Fibroblast of lung (primary cell): ENCODE data around the gene COL4A3.

Experiments
- EZH2 ChIP-seq: IDR thresholded peaks from 2 replicates; pipeline ENCODE4 v1.5.1; 2012; ENCODE audit warnings: low read length, control low read depth, mild to moderate bottlenecking; ENCODE audit errors: missing control alignments
- TF ChIP-seq, protein P1 (sequence below), 2 donors: IDR thresholded peaks in 1 of 2; conservative IDR thresholded peaks in 1 of 2; 1 replicate in 1 of 2; 2 replicates in 1 of 2; pipeline ENCODE4 v1.5.1; 2011 to 2012; ENCODE audit warnings: low read length in 2 of 2, control low read depth in 1 of 2, inconsistent platforms in 1 of 2, low read depth in 1 of 2, mild to moderate bottlenecking in 1 of 2

DNA sequence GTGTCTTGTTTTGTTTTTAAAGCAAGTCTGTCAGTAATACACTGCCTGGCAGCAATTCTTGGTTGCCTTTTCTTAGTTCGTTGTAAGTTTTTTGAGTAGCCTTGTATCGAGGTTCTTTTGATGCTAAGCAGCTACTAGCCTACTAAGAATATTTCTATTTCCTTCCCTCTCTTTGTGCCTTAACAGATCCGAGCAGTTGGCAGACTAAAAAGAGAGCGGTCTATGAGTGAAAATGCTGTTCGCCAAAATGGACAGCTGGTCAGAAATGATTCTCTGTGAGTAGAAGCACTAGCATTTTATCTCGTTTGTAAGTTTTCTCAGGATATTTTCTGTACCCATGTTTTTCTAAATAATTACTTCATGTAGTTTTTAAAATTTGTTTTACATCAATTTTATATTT lies 175.7 kb downstream of the COL4A3 start:
- TF ChIP-seq, protein P1, sequence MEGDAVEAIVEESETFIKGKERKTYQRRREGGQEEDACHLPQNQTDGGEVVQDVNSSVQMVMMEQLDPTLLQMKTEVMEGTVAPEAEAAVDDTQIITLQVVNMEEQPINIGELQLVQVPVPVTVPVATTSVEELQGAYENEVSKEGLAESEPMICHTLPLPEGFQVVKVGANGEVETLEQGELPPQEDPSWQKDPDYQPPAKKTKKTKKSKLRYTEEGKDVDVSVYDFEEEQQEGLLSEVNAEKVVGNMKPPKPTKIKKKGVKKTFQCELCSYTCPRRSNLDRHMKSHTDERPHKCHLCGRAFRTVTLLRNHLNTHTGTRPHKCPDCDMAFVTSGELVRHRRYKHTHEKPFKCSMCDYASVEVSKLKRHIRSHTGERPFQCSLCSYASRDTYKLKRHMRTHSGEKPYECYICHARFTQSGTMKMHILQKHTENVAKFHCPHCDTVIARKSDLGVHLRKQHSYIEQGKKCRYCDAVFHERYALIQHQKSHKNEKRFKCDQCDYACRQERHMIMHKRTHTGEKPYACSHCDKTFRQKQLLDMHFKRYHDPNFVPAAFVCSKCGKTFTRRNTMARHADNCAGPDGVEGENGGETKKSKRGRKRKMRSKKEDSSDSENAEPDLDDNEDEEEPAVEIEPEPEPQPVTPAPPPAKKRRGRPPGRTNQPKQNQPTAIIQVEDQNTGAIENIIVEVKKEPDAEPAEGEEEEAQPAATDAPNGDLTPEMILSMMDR (conservative IDR thresholded peaks at IDR 0.05 in 1 of 2, IDR thresholded peaks at IDR 0.05 in 1 of 2; ENCODE audit: low read depth in 1 of 2, low read length in 2 of 2) = no peak
- TF ChIP-seq EZH2 = no peak
